ENCODE data around the gene P2RX7. TPM values are rescaled to one million over a fixed set of nuclear protein-coding genes. Genes with fewer than 3 reads are reported as not detected.

Gene P2RX7
- total and polyA plus RNA-seq, 9 of the 15 experiments (the other 6 are each of a cell fraction or from before 2014, with no cell fraction given) = 0.04 to 0.65 (median 0.30) TPM

GRCh38 chr12:121087467-121088194 is 45.0 kb upstream of the P2RX7 start (continued):
- no peak for TF ChIP-seq KAT7 (CRISPR knock-in tag; IDR thresholded peaks at IDR 0.05; ENCODE audit: borderline replicate concordance)
- TF ChIP-seq ZNF41 (CRISPR knock-in tag; conservative IDR thresholded peaks at IDR 0.05) = no peak
- no peak for TF ChIP-seq MCM2 (IDR thresholded peaks at IDR 0.05; ENCODE audit: low read depth)
- no peak for TF ChIP-seq ZFP1 (CRISPR knock-in tag; IDR thresholded peaks at IDR 0.05)
- 0 out of 2 replicates have a peak, but pooled peaks have one; percentile 10 for TF ChIP-seq DIDO1 (tag; IDR thresholded peaks at IDR 0.05; ENCODE audit: low read depth)
- TF ChIP-seq ZNF143 (CRISPR knock-in tag; IDR thresholded peaks at IDR 0.05) = no peak

GRCh38 chr12:121088195-121088585 is 44.5 kb upstream of the P2RX7 start:
- TF ChIP-seq DDX20 (tag; IDR thresholded peaks at IDR 0.05; ENCODE audit: low read depth) (no peak), PML (IDR thresholded peaks at IDR 0.05; ENCODE audit: low read length) (no peak), MEF2A (IDR thresholded peaks at IDR 0.05; ENCODE audit: control insufficient read depth, low read depth, low read length) (no peak), RBM14 (IDR thresholded peaks at IDR 0.05; ENCODE audit: borderline replicate concordance, insufficient read depth, low read depth, low read length) (no peak), SIX5 (IDR thresholded peaks at IDR 0.05; ENCODE audit: borderline replicate concordance in 1 of 2, insufficient read depth in 1 of 2, low read depth in 1 of 2, low read length in 2 of 2) (no peak), ZNF253 (CRISPR knock-in tag; conservative IDR thresholded peaks at IDR 0.05) (no peak), CAMTA2 (CRISPR knock-in tag; conservative IDR thresholded peaks at IDR 0.05) (no peak), ZNF277 (CRISPR knock-in tag; IDR thresholded peaks at IDR 0.05; ENCODE audit: borderline replicate concordance) (no peak), POU5F1 (IDR thresholded peaks at IDR 0.05; ENCODE audit: borderline replicate concordance, low read depth, low read length, partially characterized antibody) (no peak), SRSF1 (IDR thresholded peaks at IDR 0.05; ENCODE audit: low read depth, low read length) (no peak), TRIM28 (IDR thresholded peaks at IDR 0.05) (no peak)
- TF ChIP-seq, protein P1, sequence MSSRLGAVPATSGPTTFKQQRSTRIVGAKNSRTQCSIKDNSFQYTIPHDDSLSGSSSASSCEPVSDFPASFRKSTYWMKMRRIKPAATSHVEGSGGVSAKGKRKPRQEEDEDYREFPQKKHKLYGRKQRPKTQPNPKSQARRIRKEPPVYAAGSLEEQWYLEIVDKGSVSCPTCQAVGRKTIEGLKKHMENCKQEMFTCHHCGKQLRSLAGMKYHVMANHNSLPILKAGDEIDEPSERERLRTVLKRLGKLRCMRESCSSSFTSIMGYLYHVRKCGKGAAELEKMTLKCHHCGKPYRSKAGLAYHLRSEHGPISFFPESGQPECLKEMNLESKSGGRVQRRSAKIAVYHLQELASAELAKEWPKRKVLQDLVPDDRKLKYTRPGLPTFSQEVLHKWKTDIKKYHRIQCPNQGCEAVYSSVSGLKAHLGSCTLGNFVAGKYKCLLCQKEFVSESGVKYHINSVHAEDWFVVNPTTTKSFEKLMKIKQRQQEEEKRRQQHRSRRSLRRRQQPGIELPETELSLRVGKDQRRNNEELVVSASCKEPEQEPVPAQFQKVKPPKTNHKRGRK (tag; IDR thresholded peaks at IDR 0.05) = no peak
- H2AFZ ChIP-seq (ENCODE audit: low read depth, low read length) = no peak overlapping the region
- BruUV-seq (replicated peaks) = no TSS peak
- ChIA-PET POLR2A (no interaction called here), CTCF (ENCODE audit: low intra/inter-chr PET ratio) (no interaction called here)
- no peak overlapping the region for H3K4me3 ChIP-seq
- 44% methylated on average over 6 of the region's 6 CpGs for WGBS (ENCODE audit: insufficient coverage, low coverage, missing lambda C conversion rate)
- H3K4me2 ChIP-seq (ENCODE audit: insufficient read depth, low read length) = no peak overlapping the region
- H4K20me1 ChIP-seq (replicated peaks; ENCODE audit: control insufficient read depth, insufficient read depth, low read length) = no peaks in the 10 kb centered on the region
- H3K4me1 ChIP-seq (replicated peaks in 1 of 2; ENCODE audit: control insufficient read depth in 2 of 2, insufficient read depth in 2 of 2, low read length in 2 of 2) = peaks cover 3 to 5% of the 10 kb centered on the region in 2 experiments; a peak in 2 of 5 replicates
- no peak for DNase-seq (ENCODE audit: extremely low read depth in 1 of 4, low spot score in 3 of 4)
- no peak for ATAC-seq
- no peak overlapping the region for H3K27ac ChIP-seq (ENCODE audit: extremely low read depth, low read depth, low read length)
- H3K9me1 ChIP-seq (ENCODE audit: control insufficient read depth, insufficient read depth, low read length) = no peaks in the 10 kb centered on the region
- intact Hi-C loops (cut with micrococcal nuclease) = no loop called here
- H3K9ac ChIP-seq (ENCODE audit: insufficient read depth in 1 of 2, low read depth in 2 of 2, low read length in 2 of 2) = no peak overlapping the region
- no peaks in the 10 kb centered on the region for H3K36me3 ChIP-seq (ENCODE audit: control insufficient read depth, insufficient read depth, low read length)
- H3K27me3 ChIP-seq (ENCODE audit: control insufficient read depth in 2 of 2, insufficient read depth in 2 of 2, low read length in 2 of 2) = peaks cover 0 to 10% of the 10 kb centered on the region in 2 experiments; a peak in 2 of 5 replicates
- H3K9me3 ChIP-seq (replicated peaks; ENCODE audit: control insufficient read depth, insufficient read depth, low read depth, low read length) = no peaks in the 10 kb centered on the region
- in situ Hi-C loops (cut with MboI) = no loop called here
- no peaks in the 10 kb centered on the region for H3K79me2 ChIP-seq (ENCODE audit: control insufficient read depth, insufficient read depth, low read length)
- no peak for FAIRE-seq
